SKM-1 treated with dmso at 0.1 percent for 144 hours (cell line): ENCODE measurements around the gene MAP3K19.

ENCODE experiments used
- DNase-seq: peaks from one replicate; lab custom pipeline; 2025; ENCODE audit not compliant: unreplicated experiment; lab: John Stamatoyannopoulos, UW

MAP3K19 gene

DNA sequence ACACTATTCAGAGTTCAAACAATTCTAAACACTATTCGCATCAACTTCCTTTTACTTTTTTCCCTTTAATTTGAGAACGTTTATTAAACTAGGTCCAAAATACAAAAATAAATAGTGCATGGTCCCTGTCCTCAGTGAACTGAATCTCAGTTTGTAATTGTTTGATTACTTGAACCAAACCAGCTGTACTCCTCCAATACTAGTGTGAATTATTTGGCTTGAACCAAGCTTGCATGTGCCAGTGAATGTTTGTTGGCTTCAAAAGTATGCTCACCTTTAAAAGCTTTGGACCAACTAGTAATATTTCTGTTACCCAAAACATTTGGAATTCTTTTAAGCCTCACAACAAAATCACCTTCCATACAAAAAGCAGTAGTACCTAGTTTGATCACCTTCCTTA, 113.1 kb downstream of the MAP3K19 start:
- no peak for DNase-seq

DNA sequence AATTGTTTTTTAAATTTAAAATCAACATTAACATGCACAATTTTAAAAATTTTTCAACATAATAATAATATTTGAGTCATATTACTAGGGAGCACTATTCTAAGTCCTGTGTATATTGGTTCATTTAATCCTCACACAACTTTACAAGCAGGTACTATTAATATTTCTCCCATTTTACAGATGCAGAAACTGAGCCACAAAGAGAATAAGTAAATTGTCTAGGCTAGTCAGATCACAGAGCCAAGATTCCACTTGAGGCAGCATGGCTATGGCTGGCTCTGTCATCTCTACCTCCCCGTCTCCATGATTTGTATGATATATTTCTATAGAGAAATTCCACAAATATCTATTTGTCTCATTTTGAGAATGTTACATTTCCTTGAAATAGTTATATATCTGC, 113.5 kb downstream of the MAP3K19 start:
- DNase-seq, result no peak

DNA sequence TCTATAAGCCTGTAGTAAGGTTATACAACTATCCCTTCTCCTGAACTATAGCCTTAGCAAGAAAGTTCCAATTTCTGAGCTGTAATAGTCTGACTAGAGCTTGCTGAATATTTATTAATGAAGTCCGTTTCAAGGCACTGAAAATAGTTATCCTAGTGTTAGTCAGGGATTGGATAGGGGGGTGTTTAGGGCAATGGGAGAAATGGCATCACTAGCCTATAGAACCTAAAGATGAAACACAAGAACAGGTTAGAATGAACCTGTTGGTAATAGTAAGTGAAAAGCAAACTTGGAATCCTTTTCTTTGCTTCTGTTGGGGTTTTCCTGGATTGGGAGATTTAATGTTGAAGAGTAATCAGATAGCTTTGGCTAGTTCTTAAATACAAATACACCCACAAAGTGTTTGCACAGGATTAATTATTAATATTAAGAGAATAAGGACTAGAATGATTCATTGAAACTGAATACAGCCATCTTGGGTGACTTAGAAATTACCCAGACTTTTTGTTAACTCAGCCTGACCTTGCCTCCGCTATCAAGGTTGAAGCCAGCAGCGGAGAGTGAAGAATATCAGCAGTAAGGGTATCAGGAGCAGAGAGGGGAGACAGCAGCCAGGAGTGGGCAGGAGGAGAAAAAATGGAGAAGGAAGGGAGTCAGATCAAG, 114.3 kb downstream of the MAP3K19 start:
- DNase-seq, result no peak

DNA sequence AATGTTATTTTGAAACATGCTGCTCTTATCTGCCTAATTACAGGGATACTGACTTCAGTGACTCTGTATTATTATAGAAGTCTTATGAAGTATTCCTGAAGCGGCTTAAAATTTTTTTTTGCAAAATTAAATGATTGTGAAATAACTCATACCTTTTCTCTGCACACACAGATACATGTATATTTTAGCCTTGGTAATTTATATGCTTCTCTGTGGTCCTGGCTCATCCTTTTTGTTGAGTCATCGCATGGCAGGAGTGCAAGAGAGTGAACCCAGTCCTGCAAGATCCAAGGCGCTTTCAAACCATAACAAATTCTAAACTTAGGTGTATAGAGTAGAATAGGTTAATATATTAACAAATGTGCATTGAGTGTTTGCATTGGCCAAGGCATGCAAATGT, 120.1 kb downstream of the MAP3K19 start:
- DNase-seq, result no peak

DNA sequence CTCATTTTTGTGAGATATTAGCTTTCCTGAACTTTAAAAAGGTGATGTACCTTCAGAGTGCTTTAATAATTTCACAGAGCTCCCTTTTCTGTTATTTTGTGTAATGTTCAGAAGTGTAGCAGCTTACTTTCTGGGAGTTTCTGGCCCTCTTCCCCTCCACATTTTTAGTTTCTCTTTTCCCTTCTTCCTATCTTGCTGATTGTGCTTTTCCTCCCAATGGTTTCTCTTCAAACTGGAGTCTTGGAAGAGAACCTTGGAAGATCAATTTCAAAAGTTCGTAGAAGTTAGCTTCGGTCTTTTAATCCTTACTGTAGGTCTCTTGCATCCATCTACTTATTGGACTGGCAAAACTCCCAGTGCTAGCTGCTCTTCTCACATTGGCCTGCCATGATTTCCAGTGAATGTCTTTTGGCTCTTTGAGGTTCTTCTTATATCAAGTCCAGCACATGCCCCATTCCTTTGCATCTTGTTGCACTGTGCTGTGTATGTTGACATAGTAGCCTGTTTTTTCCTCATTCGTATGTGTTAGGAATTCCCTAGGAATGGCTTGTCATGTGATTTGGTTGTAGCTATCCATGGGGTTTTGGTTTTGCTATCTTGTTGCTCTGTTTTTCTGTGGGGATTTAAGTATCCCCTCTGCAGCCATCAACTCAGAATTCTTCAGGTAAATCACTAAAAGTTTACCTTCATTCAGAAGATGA, 120.9 kb downstream of the MAP3K19 start:
- DNase-seq, result no peak

DNA sequence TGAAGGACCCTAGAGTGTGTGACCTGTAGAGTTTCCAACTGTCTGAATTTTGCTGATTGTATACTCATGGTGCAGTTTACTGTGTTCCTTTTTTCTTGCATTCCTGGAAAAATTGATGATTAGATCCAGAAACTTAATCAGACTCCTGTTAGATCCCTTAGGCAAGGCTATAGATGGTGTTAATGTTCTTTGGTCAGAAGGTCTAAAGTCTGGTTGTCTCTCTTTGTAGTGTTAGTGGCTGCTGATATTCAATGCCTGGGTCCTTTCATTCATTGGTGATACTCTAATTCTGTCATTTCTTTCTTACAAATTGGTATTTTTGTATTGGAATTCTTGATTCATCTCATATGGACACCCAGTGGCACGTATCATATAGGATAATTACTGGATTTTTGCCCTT, 122.3 kb downstream of the MAP3K19 start:
- DNase-seq, result no peak

DNA sequence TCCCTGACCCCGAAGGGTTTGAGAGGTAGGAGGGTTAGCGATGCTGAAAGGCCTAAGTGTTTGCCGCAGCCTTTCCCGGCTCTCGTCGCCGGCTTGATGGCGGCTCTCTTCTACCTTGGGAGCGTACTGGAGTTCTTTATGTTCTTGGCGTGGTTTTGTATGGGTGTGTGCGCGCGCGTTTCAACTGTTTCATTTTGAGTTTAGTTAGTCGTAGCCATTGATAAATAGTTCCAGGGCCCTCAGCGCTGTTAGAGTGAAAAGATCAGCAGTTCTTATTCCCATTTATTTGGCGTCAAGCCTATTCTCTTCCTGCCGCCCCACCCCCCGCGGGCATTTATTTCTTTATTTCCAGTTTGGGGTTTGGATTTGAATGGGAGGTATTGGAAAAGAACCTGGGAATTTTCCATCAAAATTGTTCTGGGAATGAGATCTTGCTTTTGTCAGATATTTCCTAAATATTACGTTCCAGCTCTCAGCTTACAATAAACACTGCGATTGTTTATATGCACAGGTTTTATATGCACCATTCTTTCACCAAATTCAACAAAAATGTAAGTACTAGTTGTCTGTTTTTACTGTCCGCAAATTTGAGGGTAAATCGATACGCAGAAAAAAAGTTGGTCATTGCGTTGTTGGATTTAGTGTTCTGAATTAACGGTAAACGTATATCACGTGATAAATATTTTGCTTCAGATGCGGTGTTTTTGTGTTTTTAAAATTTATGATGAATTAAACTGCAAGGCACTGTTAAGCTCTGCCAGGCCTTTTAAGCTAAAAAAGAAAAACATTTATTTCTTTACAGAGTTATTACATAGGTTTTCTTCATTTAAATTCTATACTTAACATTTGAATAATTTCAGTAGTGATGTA, 127.7 kb downstream of the MAP3K19 start:
- no peak for DNase-seq

DNA sequence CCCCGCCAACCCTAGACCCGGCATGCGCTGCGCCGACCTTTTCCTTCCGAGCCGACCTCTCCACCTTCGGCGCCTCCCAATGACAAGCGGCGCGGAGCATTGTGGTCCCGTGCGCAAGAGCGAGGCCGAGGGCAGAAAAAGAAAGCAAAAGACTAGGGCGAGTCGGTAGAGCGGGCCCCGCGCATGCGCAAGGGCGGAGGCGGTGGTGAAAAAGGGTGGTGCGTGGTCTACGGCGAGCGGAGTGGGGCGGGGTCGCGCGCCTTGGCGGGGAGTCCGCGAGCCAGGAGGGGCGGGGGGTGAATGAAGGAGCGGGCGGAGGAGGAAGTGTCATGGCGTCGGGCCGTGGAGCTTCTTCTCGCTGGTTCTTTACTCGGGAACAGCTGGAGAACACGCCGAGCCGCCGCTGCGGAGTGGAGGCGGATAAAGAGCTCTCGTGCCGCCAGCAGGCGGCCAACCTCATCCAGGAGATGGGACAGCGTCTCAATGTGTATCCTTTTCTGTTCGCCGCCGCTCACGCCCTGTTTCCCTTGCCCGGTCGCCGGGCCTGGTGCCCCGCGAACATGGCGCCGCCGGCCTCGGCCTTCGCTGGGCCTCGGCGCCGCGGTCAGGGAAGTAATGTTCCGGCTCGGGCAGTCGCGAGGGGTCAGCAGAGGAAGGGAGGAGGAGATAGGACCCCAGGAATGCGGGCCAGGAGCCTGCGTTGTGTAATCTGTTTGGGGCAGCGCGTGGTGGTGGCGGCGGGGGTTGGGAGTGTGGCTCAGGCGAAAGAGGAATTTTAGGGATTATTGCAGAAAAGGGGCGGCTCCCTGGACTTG, 128.5 kb downstream of the MAP3K19 start, which contains the start of gene CCNT2:
Gene CCNT2, plus strand, starts transcription at position 297 of the 815 bp plus-strand sequence. Its CDS starts 33 bp downstream, at position 330.
- DNase-seq, result peak; percentile 99

DNA sequence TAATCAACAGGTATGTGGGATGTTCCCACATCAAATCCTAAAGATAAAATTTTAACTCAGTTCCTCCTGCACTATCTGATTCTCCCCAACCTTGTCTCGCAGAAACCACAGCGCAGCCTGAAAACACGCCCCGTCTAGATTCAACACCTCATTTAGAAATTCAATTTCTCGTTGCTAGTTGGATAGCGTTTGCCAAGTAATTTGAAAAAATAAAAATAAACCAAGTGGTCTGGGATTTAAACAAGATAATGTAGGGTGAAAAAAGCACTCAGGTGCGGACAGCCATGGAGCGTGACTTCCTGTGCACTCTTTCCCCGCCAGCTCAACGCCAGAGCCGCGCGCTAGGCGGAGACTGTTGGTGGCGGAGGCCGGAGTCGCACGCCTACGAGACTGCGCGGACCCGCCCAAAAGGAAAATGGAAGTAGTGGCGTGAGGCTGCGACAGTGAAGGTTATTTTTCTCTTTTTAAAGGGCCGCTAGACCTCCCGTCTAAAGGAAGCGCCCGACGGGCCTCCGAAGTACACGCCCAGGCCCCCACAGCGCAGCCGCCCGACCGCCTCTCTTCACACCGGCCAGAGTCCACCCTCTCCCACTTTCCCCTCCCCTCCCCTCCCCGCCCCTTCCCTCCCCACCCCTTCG, 129.2 kb downstream of the MAP3K19 start:
- DNase-seq, result peak; percentile 99

DNA sequence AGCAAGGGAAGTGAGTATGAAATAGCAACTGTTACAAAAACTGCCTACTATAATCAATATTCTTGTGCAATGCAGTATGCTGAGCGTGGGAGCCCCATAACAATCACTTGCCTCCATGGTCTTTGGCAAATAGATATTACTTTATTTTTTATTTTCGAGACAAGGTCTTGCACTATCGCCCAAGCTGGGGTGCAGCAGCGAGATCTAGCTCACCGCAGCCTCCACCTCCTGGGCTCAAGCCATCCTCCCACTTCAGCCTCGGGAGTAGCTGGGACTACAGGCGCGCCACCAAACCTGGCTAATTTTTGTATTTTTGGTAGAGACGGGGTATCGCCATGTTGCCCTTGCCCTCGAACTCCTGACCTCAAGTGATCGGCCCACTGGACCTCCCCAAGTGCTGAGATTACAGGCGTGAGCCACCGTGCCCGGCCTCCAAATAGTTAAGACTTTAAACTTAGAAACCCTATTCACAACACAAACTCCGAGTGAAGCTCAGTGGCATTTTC, 129.8 kb downstream of the MAP3K19 start:
- no peak for DNase-seq
